GM19025 (cell line): Measurements from ENCODE around the gene GMPS.
"Not testable (repeated sequence)": the region's sequence is repeated elsewhere in the genome, so short reads cannot be mapped to it uniquely, and the experiment has no call there.

ENCODE experiments used
- ATAC-seq: cut with Tn5 transposase; IDR thresholded peaks from one replicate; pipeline ENCODE4 v1.9.1; 2021; ENCODE audit warnings: mild to moderate bottlenecking, low read depth, moderate library complexity; ENCODE audit not compliant: unreplicated experiment

Gene GMPS

GRCh38 chr3:155934230-155934629, 63.8 kb downstream of the GMPS start:
- ATAC-seq: no peak

- no peak for ATAC-seq
Measured at GRCh38 chr3:155938409-155938808, 68.0 kb downstream of the GMPS start.

- no peak for ATAC-seq
Measured at GRCh38 chr3:155941354-155941753, 70.9 kb downstream of the GMPS start.

- ATAC-seq: no peak
Measured at GRCh38 chr3:155944081-155944480, 73.6 kb downstream of the GMPS start.

GRCh38 chr3:155946178-155946577, 75.7 kb downstream of the GMPS start:
- no peak for ATAC-seq

- ATAC-seq: no peak
Measured at GRCh38 chr3:155948476-155948875, 78.0 kb downstream of the GMPS start.

- ATAC-seq: no peak
Measured at GRCh38 chr3:155949453-155950217, 79.2 kb downstream of the GMPS start.

- no peak for ATAC-seq
Measured at GRCh38 chr3:155956508-155957411, 86.3 kb downstream of the GMPS start.

GRCh38 chr3:155957412-155957880, 87.0 kb downstream of the GMPS start:
- ATAC-seq: no peak

GRCh38 chr3:155958676-155959075, 88.2 kb downstream of the GMPS start:
- no peak for ATAC-seq

- no peak for ATAC-seq
Measured at GRCh38 chr3:155960060-155960459, 89.6 kb downstream of the GMPS start.

- ATAC-seq: not testable (repeated sequence)
Measured at GRCh38 chr3:155961044-155961443, 90.6 kb downstream of the GMPS start.

- ATAC-seq: no peak
Measured at GRCh38 chr3:155963570-155963969, 93.1 kb downstream of the GMPS start.

- ATAC-seq: no peak
Measured at GRCh38 chr3:155970398-155970797, 99.9 kb downstream of the GMPS start.

- no peak for ATAC-seq
Measured at GRCh38 chr3:155972885-155973584, 102.6 kb downstream of the GMPS start.

- no peak for ATAC-seq
Measured at GRCh38 chr3:155978324-155978723, 107.9 kb downstream of the GMPS start.

- no peak for ATAC-seq
Measured at GRCh38 chr3:155979746-155980145, 109.3 kb downstream of the GMPS start.

GRCh38 chr3:155981669-155982068, 111.2 kb downstream of the GMPS start:
- no peak for ATAC-seq

- no peak for ATAC-seq
Measured at GRCh38 chr3:155983834-155984474, 113.5 kb downstream of the GMPS start.

- no peak for ATAC-seq
Measured at GRCh38 chr3:155984791-155985417, 114.5 kb downstream of the GMPS start.
